DOHH2 (cell line): ENCODE measurements around the gene AGGF1.

ENCODE experiments used
- EZH2phosphoT487 ChIP-seq: fragments of 200-600 bp; sonication (generic); IDR thresholded peaks from 2 replicates; pipeline ENCODE4 v1.6.1; 2017; ENCODE audit warnings: borderline replicate concordance, mild to moderate bottlenecking, antibody characterized with exemption, low read length, moderate library complexity, mixed read lengths
- TF ChIP-seq, protein P1 (sequence below): fragments of 200-600 bp; sonication (generic); IDR thresholded peaks from one replicate; pipeline ENCODE4 v1.5.1; 2014; ENCODE audit warnings: antibody characterized with exemption, mild to moderate bottlenecking, low read depth, low read length; ENCODE audit not compliant: poor library complexity, severe bottlenecking

DNA sequence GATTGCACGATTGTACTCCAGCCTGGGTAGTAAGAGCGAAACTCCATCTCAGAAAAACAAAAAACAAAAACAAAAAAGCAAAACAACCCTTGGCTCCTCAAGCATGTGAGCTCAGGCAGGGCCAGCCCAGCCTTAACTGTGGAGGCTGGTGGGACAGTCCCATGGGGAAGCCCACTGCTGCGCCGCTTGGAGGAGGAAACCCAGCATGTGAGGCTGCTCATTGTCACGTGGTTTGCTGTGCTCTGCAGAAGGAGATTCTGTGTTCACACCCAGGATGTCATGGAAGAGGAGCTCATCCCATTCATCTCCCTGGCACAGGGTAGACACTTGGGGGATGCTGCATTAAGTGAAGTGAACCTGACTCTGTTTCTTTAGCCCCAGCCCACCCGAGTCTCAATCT lies 52.9 kb downstream of the AGGF1 start:
- TF ChIP-seq, protein P1, sequence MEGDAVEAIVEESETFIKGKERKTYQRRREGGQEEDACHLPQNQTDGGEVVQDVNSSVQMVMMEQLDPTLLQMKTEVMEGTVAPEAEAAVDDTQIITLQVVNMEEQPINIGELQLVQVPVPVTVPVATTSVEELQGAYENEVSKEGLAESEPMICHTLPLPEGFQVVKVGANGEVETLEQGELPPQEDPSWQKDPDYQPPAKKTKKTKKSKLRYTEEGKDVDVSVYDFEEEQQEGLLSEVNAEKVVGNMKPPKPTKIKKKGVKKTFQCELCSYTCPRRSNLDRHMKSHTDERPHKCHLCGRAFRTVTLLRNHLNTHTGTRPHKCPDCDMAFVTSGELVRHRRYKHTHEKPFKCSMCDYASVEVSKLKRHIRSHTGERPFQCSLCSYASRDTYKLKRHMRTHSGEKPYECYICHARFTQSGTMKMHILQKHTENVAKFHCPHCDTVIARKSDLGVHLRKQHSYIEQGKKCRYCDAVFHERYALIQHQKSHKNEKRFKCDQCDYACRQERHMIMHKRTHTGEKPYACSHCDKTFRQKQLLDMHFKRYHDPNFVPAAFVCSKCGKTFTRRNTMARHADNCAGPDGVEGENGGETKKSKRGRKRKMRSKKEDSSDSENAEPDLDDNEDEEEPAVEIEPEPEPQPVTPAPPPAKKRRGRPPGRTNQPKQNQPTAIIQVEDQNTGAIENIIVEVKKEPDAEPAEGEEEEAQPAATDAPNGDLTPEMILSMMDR = no peak
- TF ChIP-seq EZH2phosphoT487 = no peak
